HG03342 (cell line): ENCODE data around the gene FAM168A.

Experiments used
- ATAC-seq: cut with Tn5 transposase; IDR thresholded peaks from one replicate; pipeline ENCODE4 v1.9.1; 2021; ENCODE audit warnings: mild to moderate bottlenecking, moderate library complexity; ENCODE audit not compliant: unreplicated experiment

Gene FAM168A

GRCh38 chr11:73392108-73393010, 205.6 kb downstream of the FAM168A start:
- ATAC-seq = no peak

- ATAC-seq = no peak
Measured at GRCh38 chr11:73391665-73392064, 206.2 kb downstream of the FAM168A start.

GRCh38 chr11:73390601-73391565, 207.0 kb downstream of the FAM168A start:
- no peak for ATAC-seq

GRCh38 chr11:73389916-73390315, 208.0 kb downstream of the FAM168A start:
- ATAC-seq = no peak

GRCh38 chr11:73389134-73389525, 208.8 kb downstream of the FAM168A start:
- no peak for ATAC-seq

GRCh38 chr11:73388265-73389133, 209.4 kb downstream of the FAM168A start:
- ATAC-seq = no peak

GRCh38 chr11:73387594-73388264, 210.2 kb downstream of the FAM168A start:
- ATAC-seq = no peak

GRCh38 chr11:73386546-73386945, 211.4 kb downstream of the FAM168A start:
- no peak for ATAC-seq

- no peak for ATAC-seq
Measured at GRCh38 chr11:73386016-73386415, 211.9 kb downstream of the FAM168A start.

- ATAC-seq = peak; percentile 55
Measured at GRCh38 chr11:73384872-73385689, 212.8 kb downstream of the FAM168A start.

- ATAC-seq = no peak
Measured at GRCh38 chr11:73384531-73384871, 213.4 kb downstream of the FAM168A start.

GRCh38 chr11:73384125-73384441, 213.8 kb downstream of the FAM168A start:
- ATAC-seq = no peak

- ATAC-seq = no peak
Measured at GRCh38 chr11:73383249-73384124, 214.4 kb downstream of the FAM168A start.

- ATAC-seq = no peak
Measured at GRCh38 chr11:73382747-73383146, 215.2 kb downstream of the FAM168A start.

- ATAC-seq = no peak
Measured at GRCh38 chr11:73382183-73382582, 215.7 kb downstream of the FAM168A start.

GRCh38 chr11:73381589-73381988, 216.3 kb downstream of the FAM168A start:
- ATAC-seq = no peak

- ATAC-seq = no peak
Measured at GRCh38 chr11:73380897-73381410, 217.0 kb downstream of the FAM168A start.

- no peak for ATAC-seq
Measured at GRCh38 chr11:73380331-73380730, 217.6 kb downstream of the FAM168A start.
